GM23248 (cell line): ENCODE measurements around the gene SLC25A4. TPM values are rescaled to one million over a fixed set of nuclear protein-coding genes. Genes with fewer than 3 reads are reported as not detected.

Experiments used
- DNase-seq: peaks from one replicate; pipeline ENCODE4 v3.0.0-alpha.2; 2015
- H2AFZ ChIP-seq: fragments of 200-600 bp; sonication (generic); 2 replicates; pipeline ENCODE4 v1.6.1; 2016; ENCODE audit warnings: antibody characterized with exemption
- H3F3A ChIP-seq: fragments of 200-600 bp; sonication (generic); 2 replicates; pipeline ENCODE4 v1.6.1; 2016; ENCODE audit warnings: mild to moderate bottlenecking, antibody characterized with exemption, mixed run types; ENCODE audit not compliant: insufficient read depth
- H3K27ac ChIP-seq: fragments of 200-600 bp; sonication (generic); 2 replicates; pipeline ENCODE4 v1.5.1; 2016; ENCODE audit warnings: mild to moderate bottlenecking
- H3K27me3 ChIP-seq: fragments of 200-600 bp; sonication (generic); replicated peaks from 2 replicates; pipeline ENCODE4 v1.6.1; 2016; ENCODE audit warnings: mild to moderate bottlenecking; ENCODE audit not compliant: insufficient read depth
- H3K36me3 ChIP-seq: fragments of 200-600 bp; sonication (generic); 2 replicates; pipeline ENCODE4 v1.6.1; 2016; ENCODE audit warnings: low read depth, mild to moderate bottlenecking
- H3K4me1 ChIP-seq: fragments of 200-600 bp; sonication (generic); 2 replicates; pipeline ENCODE4 v1.6.1; 2016; ENCODE audit warnings: mild to moderate bottlenecking; ENCODE audit not compliant: insufficient read depth
- H3K4me2 ChIP-seq: fragments of 200-600 bp; sonication (generic); one replicate; pipeline ENCODE4 v1.6.1; 2016; ENCODE audit warnings: mild to moderate bottlenecking; ENCODE audit not compliant: unreplicated experiment
- H3K4me3 ChIP-seq: fragments of 200-600 bp; sonication (generic); 2 replicates; pipeline ENCODE4 v1.5.1; 2016; ENCODE audit warnings: mild to moderate bottlenecking
- H3K79me2 ChIP-seq: fragments of 200-600 bp; sonication (generic); 2 replicates; pipeline ENCODE4 v1.6.1; 2016; ENCODE audit warnings: mild to moderate bottlenecking; ENCODE audit not compliant: insufficient read depth
- H3K9ac ChIP-seq: fragments of 200-600 bp; sonication (generic); 2 replicates; pipeline ENCODE4 v1.6.1; 2016; ENCODE audit warnings: mild to moderate bottlenecking
- H3K9me2 ChIP-seq: fragments of 200-600 bp; sonication (generic); 2 replicates; pipeline ENCODE4 v1.6.1; 2016; ENCODE audit warnings: mixed run types, mild to moderate bottlenecking, moderate library complexity; ENCODE audit not compliant: insufficient read depth
- H3K9me3 ChIP-seq: fragments of 200-600 bp; sonication (generic); one replicate; pipeline ENCODE4 v1.6.1; 2017; ENCODE audit warnings: low read depth
- H4K20me1 ChIP-seq: fragments of 200-600 bp; sonication (generic); 2 replicates; pipeline ENCODE4 v1.6.0; 2016; ENCODE audit not compliant: insufficient read depth
- EZH2 ChIP-seq: fragments of 200-600 bp; sonication (generic); IDR thresholded peaks from 2 replicates; pipeline ENCODE4 v1.6.1; 2018; ENCODE audit warnings: antibody characterized with exemption, mild to moderate bottlenecking; ENCODE audit not compliant: insufficient read depth, poor library complexity, severe bottlenecking
- EZH2phosphoT487 ChIP-seq: fragments of 200-600 bp; sonication (generic); IDR thresholded peaks from 2 replicates; pipeline ENCODE4 v1.6.1; 2018; ENCODE audit warnings: antibody characterized with exemption, moderate library complexity, mild to moderate bottlenecking, low read depth; ENCODE audit not compliant: insufficient read depth
- WGBS, 2 experiments: methylation state at CpG; one replicate each; pipeline ENCODE4 v1.1.6; 2015 to 2017; ENCODE audit warnings: low lambda C conversion rate in 2 of 2, low coverage in 1 of 2; ENCODE audit errors: missing lambda C conversion rate in 2 of 2; 5-methylcytosine and 5-hydroxymethylcytosine counted together
- in situ Hi-C: fragments of 300-500 bp; cut with MboI; formaldehyde crosslinking; loops from 2 replicates; pipeline ENCODE4 v1.15.0; 2020
- polyA plus RNA-seq: library from polyadenylated mRNA; unstranded; fragments of >200 nt; fragmentation: Nextera tagmentation; extraction: Ambion mirVana; gene quantifications from 2 replicates; pipeline ENCODE4 v1.2.1, GENCODE V29; 2016
- total RNA-seq: library from RNA; depleted of rRNA; stranded (reverse); fragments of >200 nt; shearing (Covaris generic); gene quantifications from 2 replicates; pipeline ENCODE4 v1.2.3, GENCODE V29; 2014; rRNA removed

SLC25A4 gene
- total RNA-seq (6.5 and 7.5 TPM in 2 replicates), polyA plus RNA-seq (28.1 and 29.2 TPM in 2 replicates)

DNA sequence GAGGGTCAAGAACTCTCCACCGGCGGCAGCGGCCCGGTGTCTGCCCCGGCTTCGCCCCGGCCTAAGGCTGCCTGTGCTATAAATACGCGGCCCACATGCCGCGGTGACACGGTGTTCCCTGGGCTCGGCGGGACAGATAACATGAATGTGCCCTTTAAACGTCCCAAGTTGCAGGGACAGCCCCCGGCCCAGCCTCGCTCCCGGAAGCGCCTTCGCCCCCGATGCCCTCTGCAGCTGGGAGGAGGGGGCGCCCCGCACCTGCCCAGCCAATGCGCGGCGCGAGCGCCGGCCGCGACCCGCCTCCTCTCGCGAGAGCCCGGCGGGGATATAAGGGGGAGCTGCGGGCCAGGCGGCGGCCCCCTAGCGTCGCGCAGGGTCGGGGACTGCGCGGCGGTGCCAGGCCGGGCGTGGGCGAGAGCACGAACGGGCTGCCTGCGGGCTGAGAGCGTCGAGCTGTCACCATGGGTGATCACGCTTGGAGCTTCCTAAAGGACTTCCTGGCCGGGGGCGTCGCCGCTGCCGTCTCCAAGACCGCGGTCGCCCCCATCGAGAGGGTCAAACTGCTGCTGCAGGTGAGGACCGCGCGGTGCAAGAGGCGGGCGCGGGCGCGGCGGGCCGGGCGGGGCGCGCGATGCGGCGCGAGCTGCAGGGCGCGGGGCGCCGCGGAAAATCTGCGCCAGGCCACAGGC, at the start of gene SLC25A4:
SLC25A4 (plus strand) TSS at position 355 of the 689 bp plus-strand sequence; CDS start at position 462, 107 bp downstream.
- Histone ChIP-seq H3K27ac (no peak within 1 kb of the TSS), H3K4me2 (peak within 1 kb of the TSS; percentile 77), H3K36me3 (no peaks in the 10 kb centered on the region), H3K4me1 (no peaks in the 10 kb centered on the region; the same call in 1 of the 2 replicates), H3F3A (no peaks in the 10 kb centered on the region), H3K9ac (peak within 1 kb of the TSS; percentile 65), H3K79me2 (no peaks in the 10 kb centered on the region), H3K27me3 (no peaks in the 10 kb centered on the region), H3K9me2 (no peaks in the 10 kb centered on the region), H2AFZ (peak within 1 kb of the TSS; percentile 91), H3K9me3 (no peaks in the 10 kb centered on the region), H3K4me3 (peak within 1 kb of the TSS; percentile 90), H4K20me1 (no peaks in the 10 kb centered on the region)
- in situ Hi-C loops = no loop called here
- WGBS, 2 experiments = 2 to 3% methylated on average over 51 to 72 of the region's 87 CpGs
- peak; percentile 85 for DNase-seq
- no peak for TF ChIP-seq EZH2
- no peak for TF ChIP-seq EZH2phosphoT487

DNA sequence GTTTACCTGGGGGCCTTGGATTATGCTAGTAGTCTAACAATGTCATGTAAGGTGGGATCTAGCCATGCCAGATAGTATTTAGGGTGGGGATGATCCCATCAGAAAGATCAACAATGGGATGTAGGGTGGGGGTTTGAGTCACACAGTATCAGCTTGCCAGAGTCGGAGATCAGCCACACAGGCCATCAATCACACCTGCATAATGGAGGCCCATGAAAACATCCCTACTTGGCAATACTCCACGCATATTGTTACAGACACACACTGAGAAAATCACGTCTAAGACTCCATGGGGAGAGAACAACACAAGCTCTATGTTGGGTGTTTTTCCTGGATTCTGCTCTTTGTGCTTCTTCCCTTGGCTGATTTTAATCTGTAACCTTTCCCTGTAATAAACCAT, 49.5 kb upstream of the SLC25A4 start:
- no peaks in the 10 kb centered on the region for H3K36me3 ChIP-seq
- H3K9me3 ChIP-seq = no peaks in the 10 kb centered on the region
- DNase-seq = no peak
- 66 to 71% methylated on average over 3 of the region's 3 CpGs for WGBS, 2 experiments
- no peaks in the 10 kb centered on the region for H3K9me2 ChIP-seq
- H3K4me2 ChIP-seq = no peak overlapping the region
- no peaks in the 10 kb centered on the region for H3K79me2 ChIP-seq
- TF ChIP-seq EZH2 (no peak), EZH2phosphoT487 (no peak)
- in situ Hi-C loops = no loop called here
- no peak overlapping the region for H3K27ac ChIP-seq
- H3K9ac ChIP-seq = no peak overlapping the region
- no peaks in the 10 kb centered on the region for H4K20me1 ChIP-seq
- H3F3A ChIP-seq = no peaks in the 10 kb centered on the region
- H3K27me3 ChIP-seq = 0 out of 2 replicates have a peak, but pooled peaks cover 13% of the 10 kb centered on the region
- no peak overlapping the region for H3K4me3 ChIP-seq
- no peaks in the 10 kb centered on the region for H3K4me1 ChIP-seq
- no peak overlapping the region for H2AFZ ChIP-seq

DNA sequence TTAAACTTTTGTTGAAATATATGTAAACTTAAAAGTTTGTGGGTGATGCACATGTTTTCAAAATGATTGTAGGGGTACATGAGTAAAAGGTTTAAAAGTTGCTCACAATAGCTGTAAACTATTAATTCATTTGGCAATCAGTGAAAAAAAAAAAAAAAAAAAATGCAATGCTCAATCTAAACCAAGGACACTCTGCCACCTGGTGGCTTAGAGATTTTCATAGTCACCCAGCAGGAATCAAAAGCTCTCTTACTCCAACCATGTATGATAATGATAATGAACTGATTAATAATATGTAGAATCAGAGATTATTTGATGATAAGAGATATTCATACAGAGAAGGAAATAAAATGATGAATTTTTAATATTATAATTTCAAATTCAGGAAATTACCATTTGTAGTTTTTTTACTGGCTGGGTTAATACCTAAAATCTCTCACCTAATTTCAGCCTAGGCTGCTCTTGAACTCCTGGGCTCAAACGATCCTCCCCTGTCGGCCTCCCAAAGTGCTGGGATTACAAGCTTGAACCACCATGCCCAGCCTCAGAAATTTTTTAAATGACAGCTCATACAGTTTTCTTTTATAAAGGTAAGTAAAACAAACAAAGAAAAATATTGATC, 46.9 kb upstream of the SLC25A4 start:
- DNase-seq = peak; percentile 59
- in situ Hi-C loops = no loop called here
- H3F3A ChIP-seq = no peaks in the 10 kb centered on the region

DNA sequence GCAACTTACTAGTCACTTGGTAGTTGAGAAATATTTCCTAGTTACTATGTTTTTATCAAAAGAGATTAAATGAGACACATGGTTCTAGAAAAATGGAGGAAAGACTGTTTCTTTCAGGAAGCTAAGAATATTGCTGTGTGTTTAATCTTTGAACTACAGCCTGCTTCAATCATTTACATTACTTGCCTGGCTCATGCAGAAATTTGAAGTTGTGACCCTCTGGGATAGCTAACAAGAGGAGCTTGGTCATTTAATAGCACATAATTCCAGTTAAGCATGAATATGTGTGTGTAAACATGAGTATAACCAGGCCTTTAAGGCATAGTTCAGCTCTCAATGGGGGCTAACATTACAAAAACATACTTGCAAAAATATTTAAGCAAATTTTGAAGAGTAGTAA, 44.6 kb upstream of the SLC25A4 start:
- Histone ChIP-seq H3K36me3 (no peaks in the 10 kb centered on the region), H3K9me2 (no peaks in the 10 kb centered on the region), H3K9ac (no peak overlapping the region), H3K4me3 (no peak overlapping the region), H2AFZ (no peak overlapping the region), H4K20me1 (no peaks in the 10 kb centered on the region), H3K4me2 (no peak overlapping the region), H3K27me3 (no peaks in the 10 kb centered on the region), H3K27ac (no peak overlapping the region), H3K79me2 (no peaks in the 10 kb centered on the region), H3F3A (no peaks in the 10 kb centered on the region), H3K4me1 (no peaks in the 10 kb centered on the region), H3K9me3 (no peaks in the 10 kb centered on the region)
- no peak for DNase-seq
- TF ChIP-seq EZH2phosphoT487 = no peak
- no peak for TF ChIP-seq EZH2
- in situ Hi-C loops = no loop called here

More for the DNA sequence above, 46.9 kb upstream of the SLC25A4 start:
- Histone ChIP-seq H4K20me1 (no peaks in the 10 kb centered on the region), H3K79me2 (no peaks in the 10 kb centered on the region), H3K27me3 (no peaks in the 10 kb centered on the region), H3K4me2 (no peak overlapping the region), H3K36me3 (no peaks in the 10 kb centered on the region), H3K9me2 (no peaks in the 10 kb centered on the region), H2AFZ (no peak overlapping the region), H3K9me3 (no peaks in the 10 kb centered on the region), H3K4me3 (no peak overlapping the region), H3K27ac (no peak overlapping the region), H3K4me1 (no peaks in the 10 kb centered on the region), H3K9ac (no peak overlapping the region)
- TF ChIP-seq EZH2 = no peak
- no peak for TF ChIP-seq EZH2phosphoT487
- 12 to 19% methylated on average over 2 of the region's 2 CpGs for WGBS, 2 experiments
